ENCODE results near the gene CROCC2.

Gene CROCC2

DNA sequence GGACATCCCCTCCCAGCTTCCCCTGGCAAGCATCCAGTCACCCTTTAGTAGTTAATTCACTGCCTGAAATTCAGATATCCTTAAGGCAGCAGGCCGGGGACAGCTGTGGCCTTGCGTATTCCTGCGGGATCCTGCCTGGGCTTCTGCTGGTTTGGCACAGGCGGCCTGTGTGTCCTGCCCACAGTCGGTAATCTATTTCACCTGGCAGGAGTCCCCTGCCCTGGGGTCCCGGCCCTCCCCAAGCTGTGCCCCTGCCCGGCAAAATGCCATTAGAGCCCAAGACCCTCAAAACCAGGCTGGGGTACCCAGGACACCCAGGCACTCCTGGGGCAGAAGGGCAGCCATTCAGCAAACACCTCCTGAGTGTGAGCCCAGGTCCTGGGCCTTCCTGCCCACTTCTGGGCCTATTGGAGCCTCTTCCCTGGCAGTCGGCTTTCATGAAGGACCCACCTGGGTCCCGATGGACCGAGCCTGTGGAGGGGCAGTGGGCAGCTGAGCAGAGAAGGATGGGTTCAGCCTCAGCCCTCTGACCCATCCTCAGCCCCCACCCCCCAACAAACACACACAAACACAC lies 11.6 kb downstream of the CROCC2 start:
- no peak for DNase-seq (ENCODE audit: low spot score)
- TF ChIP-seq, protein P1, sequence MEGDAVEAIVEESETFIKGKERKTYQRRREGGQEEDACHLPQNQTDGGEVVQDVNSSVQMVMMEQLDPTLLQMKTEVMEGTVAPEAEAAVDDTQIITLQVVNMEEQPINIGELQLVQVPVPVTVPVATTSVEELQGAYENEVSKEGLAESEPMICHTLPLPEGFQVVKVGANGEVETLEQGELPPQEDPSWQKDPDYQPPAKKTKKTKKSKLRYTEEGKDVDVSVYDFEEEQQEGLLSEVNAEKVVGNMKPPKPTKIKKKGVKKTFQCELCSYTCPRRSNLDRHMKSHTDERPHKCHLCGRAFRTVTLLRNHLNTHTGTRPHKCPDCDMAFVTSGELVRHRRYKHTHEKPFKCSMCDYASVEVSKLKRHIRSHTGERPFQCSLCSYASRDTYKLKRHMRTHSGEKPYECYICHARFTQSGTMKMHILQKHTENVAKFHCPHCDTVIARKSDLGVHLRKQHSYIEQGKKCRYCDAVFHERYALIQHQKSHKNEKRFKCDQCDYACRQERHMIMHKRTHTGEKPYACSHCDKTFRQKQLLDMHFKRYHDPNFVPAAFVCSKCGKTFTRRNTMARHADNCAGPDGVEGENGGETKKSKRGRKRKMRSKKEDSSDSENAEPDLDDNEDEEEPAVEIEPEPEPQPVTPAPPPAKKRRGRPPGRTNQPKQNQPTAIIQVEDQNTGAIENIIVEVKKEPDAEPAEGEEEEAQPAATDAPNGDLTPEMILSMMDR (conservative IDR thresholded peaks at IDR 0.05; ENCODE audit: low read depth), result no peak
- ChIA-PET POLR2A (ENCODE audit: low non-redundant PET) (no interaction called here), CTCF (interaction anchor here (0.6 kb wide), 2 partner anchors 90 to 228 kb away, joined by 3 read pairs; no protein-coding TSS in a partner anchor)
- H3K27ac ChIP-seq, result peak overlapping the region; percentile 56

DNA sequence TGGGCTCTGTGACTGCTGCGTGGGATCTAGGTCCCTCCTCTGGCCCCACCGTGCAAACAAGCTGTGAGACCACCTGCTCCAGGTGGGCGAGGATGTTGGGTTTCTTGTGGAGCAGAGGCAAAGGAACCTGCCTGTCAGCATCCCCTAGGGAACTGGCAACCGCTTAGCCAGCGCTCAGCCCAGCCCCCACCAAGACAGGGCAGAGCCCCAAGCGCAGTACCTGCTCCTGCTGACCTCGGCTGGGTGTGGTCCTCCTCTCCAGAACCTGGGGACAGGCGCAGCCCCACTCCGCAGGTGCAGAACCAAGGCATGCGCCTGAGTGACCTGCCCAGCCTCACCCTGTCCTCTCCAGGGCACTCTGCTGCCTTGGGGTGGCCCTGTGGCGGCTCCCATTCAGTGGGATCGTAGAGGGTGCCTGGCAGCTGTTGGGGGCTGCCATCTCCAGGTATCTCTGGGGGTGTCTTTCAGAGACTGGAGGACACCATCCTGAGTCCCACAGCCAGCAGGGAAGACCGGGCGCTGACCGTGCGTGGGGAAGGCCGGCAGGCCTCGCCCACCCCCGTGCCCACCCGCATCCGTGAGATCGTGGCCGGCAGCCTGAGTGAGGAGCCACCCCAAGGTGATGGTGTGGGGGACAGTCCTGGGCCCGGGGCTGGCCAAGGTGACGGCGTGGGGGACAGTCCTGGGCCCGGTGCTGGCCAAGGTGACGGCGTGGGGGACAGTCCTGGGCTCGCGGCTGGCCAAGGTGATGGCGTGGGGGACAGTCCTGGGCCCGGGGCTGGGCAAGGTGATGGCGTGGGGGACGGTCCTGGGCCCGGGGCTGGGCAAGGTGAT lies 12.3 kb downstream of the CROCC2 start:
- H3K27ac ChIP-seq, result peak overlapping the region; percentile 56
- CTCF ChIA-PET, result interaction anchor here (0.6 kb wide), 2 partner anchors 89 to 228 kb away, joined by 3 read pairs; no protein-coding TSS in a partner anchor
- POLR2A ChIA-PET (ENCODE audit: low non-redundant PET), result no interaction called here
- TF ChIP-seq, protein P1 (conservative IDR thresholded peaks at IDR 0.05; ENCODE audit: low read depth), result no peak
- no peak for DNase-seq (ENCODE audit: low spot score)

DNA sequence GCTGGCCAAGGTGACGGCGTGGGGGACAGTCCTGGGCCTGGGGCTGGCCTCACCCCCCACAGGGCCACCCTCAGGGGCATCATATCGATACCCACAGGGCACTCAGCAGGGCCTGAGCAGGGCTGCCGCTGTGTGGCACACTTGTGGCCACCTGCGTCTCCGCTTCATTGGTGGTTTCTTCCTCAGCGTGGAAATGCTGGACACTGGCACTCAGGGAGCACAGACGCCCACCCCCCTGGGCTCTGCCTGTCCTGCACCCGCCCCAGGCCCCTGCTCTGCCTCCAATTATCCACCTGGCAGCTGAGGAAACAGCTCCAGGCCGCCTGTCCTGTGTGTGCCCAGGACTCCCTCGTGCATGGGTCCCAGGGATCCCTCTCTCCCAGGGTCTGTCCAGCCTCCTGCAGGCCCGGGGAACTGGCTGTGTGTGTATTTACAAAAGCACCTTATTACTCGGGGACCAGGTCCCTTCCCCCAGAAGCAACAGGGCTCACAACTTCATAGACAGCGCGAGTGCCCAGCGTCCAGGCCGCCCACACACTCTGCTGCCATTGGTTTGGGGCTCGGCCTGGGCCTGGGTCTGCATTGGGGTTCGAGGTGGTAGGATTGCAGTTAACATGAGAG lies 13.1 kb downstream of the CROCC2 start:
- POLR2A ChIA-PET (ENCODE audit: low non-redundant PET), result no interaction called here
- TF ChIP-seq, protein P1 (conservative IDR thresholded peaks at IDR 0.05; ENCODE audit: low read depth), result no peak
- DNase-seq (ENCODE audit: low spot score), result no peak
- CTCF ChIA-PET, result interaction anchor here (0.5 to 0.6 kb wide), 2 partner anchors 71 to 151 kb away, joined by 3 to 4 read pairs; no protein-coding TSS in a partner anchor
- peak overlapping the region; percentile 95 for H3K27ac ChIP-seq

DNA sequence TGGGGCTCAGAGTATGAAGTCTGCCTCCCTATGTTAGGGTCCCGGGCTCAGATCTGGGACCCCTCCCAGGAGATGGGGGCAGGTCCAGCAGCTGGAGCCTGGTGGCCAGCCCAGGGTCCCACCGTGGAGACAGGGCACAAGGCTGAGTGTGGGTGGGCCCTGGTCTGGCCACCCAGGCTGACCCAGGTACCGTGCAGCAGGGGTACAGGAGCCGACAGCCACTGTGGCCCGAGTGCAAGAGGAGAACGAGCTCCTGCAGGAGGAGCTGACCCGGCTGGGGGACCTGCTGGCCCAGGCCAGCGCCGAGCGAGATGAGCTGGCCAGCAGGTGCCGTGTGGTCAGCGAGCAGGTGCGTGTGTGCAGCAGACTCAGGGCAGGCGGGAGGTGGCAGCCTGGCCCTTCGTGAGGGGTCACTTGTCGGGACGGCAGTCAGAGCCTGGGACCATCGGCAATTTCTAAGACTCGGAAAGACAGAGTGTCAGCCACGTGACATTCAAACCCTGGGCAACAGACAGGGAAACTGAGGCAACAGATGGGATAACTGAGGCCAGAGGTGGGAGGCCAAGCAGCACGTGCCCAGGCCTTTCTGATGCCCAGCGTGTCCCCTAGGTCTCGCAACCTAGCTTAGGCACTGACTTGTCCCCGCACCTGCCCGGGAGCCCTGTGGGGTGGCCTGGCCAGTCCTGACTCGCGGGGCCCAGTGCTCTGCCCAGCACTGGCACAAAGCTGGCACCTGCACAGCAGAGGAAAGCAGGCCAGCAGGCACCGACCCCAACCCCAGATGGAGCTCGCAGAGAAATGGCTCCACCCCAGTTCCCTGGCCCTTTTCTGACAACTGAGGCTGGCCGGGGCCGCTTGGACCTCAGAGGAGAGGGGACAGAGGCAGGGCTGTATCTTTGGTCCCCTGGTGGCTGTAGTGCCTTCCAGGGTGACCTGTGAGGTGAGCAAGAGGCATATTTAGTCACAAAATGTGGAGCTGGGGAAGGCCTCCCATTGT lies 13.9 kb downstream of the CROCC2 start:
- POLR2A ChIA-PET (ENCODE audit: low non-redundant PET), result no interaction called here
- CTCF ChIA-PET, result interaction anchor here (0.6 kb wide), 1 partner anchor 150 kb away, joined by 4 read pairs; no protein-coding TSS in a partner anchor
- DNase-seq (ENCODE audit: low spot score), result no peak
- TF ChIP-seq, protein P1 (conservative IDR thresholded peaks at IDR 0.05; ENCODE audit: low read depth), result no peak
- peak overlapping the region; percentile 95 for H3K27ac ChIP-seq

DNA sequence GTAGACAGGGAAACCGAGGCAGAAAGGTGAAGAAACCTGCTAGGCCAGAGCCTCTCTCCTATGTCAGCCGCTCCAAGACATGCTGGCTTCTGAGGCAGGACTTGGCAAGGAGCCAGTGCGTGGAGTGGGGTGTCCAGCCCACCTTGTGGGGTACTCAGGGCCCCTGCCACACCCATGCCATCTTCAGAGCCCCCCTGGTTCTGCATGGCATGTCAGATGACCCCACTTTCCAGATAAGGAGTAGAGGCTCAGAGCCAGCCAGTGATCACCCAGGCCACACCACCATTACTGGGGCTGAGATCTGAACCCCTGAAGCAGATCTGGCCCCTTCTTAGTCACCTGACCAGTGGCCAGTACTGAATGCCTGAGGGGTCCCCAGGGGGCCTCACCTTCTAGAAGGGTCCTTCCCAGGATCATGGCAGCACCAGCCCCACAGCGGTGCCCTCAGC lies 14.7 kb downstream of the CROCC2 start:
- DNase-seq (ENCODE audit: low spot score), result no peak
- peak overlapping the region; percentile 95 for H3K27ac ChIP-seq
- CTCF ChIA-PET, result no interaction called here
- POLR2A ChIA-PET (ENCODE audit: low non-redundant PET), result no interaction called here
- TF ChIP-seq, protein P1 (conservative IDR thresholded peaks at IDR 0.05; ENCODE audit: low read depth), result no peak

Data from RWPE1 (cell line).